ENCODE measurements around the gene OXLD1. TPM values are rescaled to one million over a fixed set of nuclear protein-coding genes. Genes with fewer than 3 reads are reported as not detected.

OXLD1 gene
- total and polyA plus RNA-seq, 4 donors = 8.9 to 77.7 (median 48.2) TPM

GRCh38 chr17:81648013-81648706 lies 18.2 kb downstream of the OXLD1 start:
- DNase-seq (no peak), ATAC-seq (ENCODE audit: insufficient read depth, low FRiP score) (no peak)
- WGBS, 2 donors = 10 to 12% methylated on average over 61 to 78 of the region's 78 CpGs
- Histone ChIP-seq H3K4me3 (no peak overlapping the region), H3K27me3 (ENCODE audit: control insufficient read depth in 3 of 3, insufficient read depth in 3 of 3, low read length in 2 of 3) (peaks cover 6 to 30% (median 18%) of the 10 kb centered on the region in 3 donors), H3K27ac (ENCODE audit: low read depth in 1 of 2, low read length in 1 of 2) (no peak overlapping the region), H3K36me3 (ENCODE audit: control insufficient read depth in 4 of 4, insufficient read depth in 4 of 4, low read length in 4 of 4) (peaks cover 0 to 9% (median 0%) of the 10 kb centered on the region in 4 donors), H3K9me3 (ENCODE audit: control insufficient read depth in 4 of 4, insufficient read depth in 3 of 4, low read length in 3 of 4) (peaks cover 0 to 11% (median 0%) of the 10 kb centered on the region in 4 donors), H3K4me1 (ENCODE audit: control insufficient read depth in 5 of 5, insufficient read depth in 5 of 5, low read length in 5 of 5) (peaks cover 0 to 5% (median 0%) of the 10 kb centered on the region in 5 donors), H3K9ac (ENCODE audit: insufficient read depth in 1 of 2, low read length in 2 of 2) (no peak overlapping the region)
- TF ChIP-seq, protein P1, sequence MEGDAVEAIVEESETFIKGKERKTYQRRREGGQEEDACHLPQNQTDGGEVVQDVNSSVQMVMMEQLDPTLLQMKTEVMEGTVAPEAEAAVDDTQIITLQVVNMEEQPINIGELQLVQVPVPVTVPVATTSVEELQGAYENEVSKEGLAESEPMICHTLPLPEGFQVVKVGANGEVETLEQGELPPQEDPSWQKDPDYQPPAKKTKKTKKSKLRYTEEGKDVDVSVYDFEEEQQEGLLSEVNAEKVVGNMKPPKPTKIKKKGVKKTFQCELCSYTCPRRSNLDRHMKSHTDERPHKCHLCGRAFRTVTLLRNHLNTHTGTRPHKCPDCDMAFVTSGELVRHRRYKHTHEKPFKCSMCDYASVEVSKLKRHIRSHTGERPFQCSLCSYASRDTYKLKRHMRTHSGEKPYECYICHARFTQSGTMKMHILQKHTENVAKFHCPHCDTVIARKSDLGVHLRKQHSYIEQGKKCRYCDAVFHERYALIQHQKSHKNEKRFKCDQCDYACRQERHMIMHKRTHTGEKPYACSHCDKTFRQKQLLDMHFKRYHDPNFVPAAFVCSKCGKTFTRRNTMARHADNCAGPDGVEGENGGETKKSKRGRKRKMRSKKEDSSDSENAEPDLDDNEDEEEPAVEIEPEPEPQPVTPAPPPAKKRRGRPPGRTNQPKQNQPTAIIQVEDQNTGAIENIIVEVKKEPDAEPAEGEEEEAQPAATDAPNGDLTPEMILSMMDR (IDR thresholded peaks at IDR 0.05; ENCODE audit: control extremely low read depth, extremely low read depth) = no peak

DNA sequence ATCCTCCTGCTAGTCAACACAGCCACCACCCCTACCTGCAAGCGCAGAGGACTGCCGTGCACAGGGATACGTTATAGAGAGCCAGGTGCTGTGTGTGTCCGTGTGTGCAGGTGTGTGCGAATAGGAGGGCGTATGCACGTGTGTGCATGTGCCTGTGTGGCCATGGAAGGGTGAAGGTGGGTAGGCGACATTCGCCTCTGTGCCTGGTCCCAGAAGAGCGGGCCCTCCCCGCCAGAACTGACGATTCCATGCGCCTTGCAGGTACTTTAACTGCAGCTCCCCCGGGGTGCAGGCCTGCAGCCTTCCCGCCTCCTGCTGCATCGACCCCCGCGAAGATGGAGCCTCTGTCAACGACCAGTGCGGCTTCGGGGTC lies 18.8 kb downstream of the OXLD1 start:
- H3K4me1 ChIP-seq (ENCODE audit: control insufficient read depth in 5 of 5, insufficient read depth in 5 of 5, low read length in 5 of 5) = peaks cover 0 to 2% (median 0%) of the 10 kb centered on the region in 5 donors
- no peak overlapping the region for H3K9ac ChIP-seq (ENCODE audit: insufficient read depth in 1 of 2, low read length in 2 of 2)
- ATAC-seq (ENCODE audit: insufficient read depth, low FRiP score) (no peak), DNase-seq (no peak)
- peaks cover 0 to 9% (median 0%) of the 10 kb centered on the region in 4 donors for H3K36me3 ChIP-seq (ENCODE audit: control insufficient read depth in 4 of 4, insufficient read depth in 4 of 4, low read length in 4 of 4)
- peaks cover 0 to 11% (median 0%) of the 10 kb centered on the region in 4 donors for H3K9me3 ChIP-seq (ENCODE audit: control insufficient read depth in 4 of 4, insufficient read depth in 3 of 4, low read length in 3 of 4)
- TF ChIP-seq, protein P1 (IDR thresholded peaks at IDR 0.05; ENCODE audit: control extremely low read depth, extremely low read depth) = no peak
- peaks cover 6 to 30% (median 18%) of the 10 kb centered on the region in 3 donors for H3K27me3 ChIP-seq (ENCODE audit: control insufficient read depth in 3 of 3, insufficient read depth in 3 of 3, low read length in 2 of 3)
- H3K4me3 ChIP-seq = no peak overlapping the region
- H3K27ac ChIP-seq (ENCODE audit: low read depth in 1 of 2, low read length in 1 of 2) = no peak overlapping the region
- WGBS, 2 donors = 36 to 55% methylated on average over 21 of the region's 21 CpGs

DNA sequence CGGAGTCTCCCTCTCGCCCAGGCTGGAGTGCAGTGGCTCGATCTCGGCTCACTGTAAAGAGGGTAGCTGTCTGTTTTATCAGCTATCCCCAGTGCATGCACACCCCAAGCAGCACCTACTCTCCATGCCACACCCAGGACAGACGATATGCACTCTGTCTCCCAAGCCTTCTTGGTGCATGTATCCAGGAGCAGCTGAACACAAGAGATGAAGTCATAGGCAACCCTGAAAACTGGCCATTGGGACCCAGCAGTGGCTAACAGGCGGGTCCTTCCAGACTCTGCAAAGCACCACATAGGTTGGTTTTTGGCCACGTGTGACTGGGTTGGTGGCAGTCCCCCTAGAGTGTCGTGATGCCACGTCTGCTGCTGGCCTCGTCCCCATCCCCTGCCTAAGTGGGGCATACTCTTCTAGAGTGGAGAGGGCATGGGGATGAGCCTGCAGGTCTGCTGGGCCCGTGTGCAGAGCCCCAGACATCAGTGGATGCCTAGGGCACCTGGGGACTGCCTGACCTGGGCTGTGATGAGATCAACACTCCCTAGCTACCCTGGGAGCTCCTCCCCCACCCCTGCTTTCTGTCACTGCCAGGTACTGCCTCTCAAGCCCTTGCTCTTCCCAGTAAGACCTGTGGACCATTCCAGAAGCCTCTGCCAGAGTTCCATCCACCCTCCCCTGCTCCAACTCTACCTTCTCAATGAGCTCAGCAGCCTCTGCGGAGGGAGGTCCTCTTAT lies 19.4 kb downstream of the OXLD1 start:
- no peak overlapping the region for H3K27ac ChIP-seq (ENCODE audit: low read depth in 1 of 2, low read length in 1 of 2)
- no peak overlapping the region for H3K4me3 ChIP-seq
- DNase-seq = no peak
- H3K36me3 ChIP-seq (ENCODE audit: control insufficient read depth in 4 of 4, insufficient read depth in 4 of 4, low read length in 4 of 4) = peaks cover 0 to 9% (median 0%) of the 10 kb centered on the region in 4 donors
- peaks cover 0 to 2% (median 0%) of the 10 kb centered on the region in 5 donors for H3K4me1 ChIP-seq (ENCODE audit: control insufficient read depth in 5 of 5, insufficient read depth in 5 of 5, low read length in 5 of 5)
- no peak overlapping the region for H3K9ac ChIP-seq (ENCODE audit: insufficient read depth in 1 of 2, low read length in 2 of 2)
- no peak for ATAC-seq (ENCODE audit: insufficient read depth, low FRiP score)
- whole genome bisulfite sequencing, 2 donors = 68 to 80% methylated on average over 12 of the region's 12 CpGs
- peaks cover 0 to 11% (median 0%) of the 10 kb centered on the region in 4 donors for H3K9me3 ChIP-seq (ENCODE audit: control insufficient read depth in 4 of 4, insufficient read depth in 3 of 4, low read length in 3 of 4)
- peaks cover 6 to 30% (median 18%) of the 10 kb centered on the region in 3 donors for H3K27me3 ChIP-seq (ENCODE audit: control insufficient read depth in 3 of 3, insufficient read depth in 3 of 3, low read length in 2 of 3)
- TF ChIP-seq, protein P1 (IDR thresholded peaks at IDR 0.05; ENCODE audit: control extremely low read depth, extremely low read depth) = no peak

Measured in lung (tissue), 12 donors.